Right cardiac atrium (tissue), 5 donors: ENCODE data around the gene MZB1. TPM values are rescaled to one million over a fixed set of nuclear protein-coding genes. Genes with fewer than 3 reads are reported as not detected.

Source experiments
- ATAC-seq, 2 donors: fragments of 200-7000 bp; cut with Tn5 transposase; one replicate each; pipeline versions ENCODE4 v1.8.0 to v1.9.1; 2020; ENCODE audit warnings: moderate library complexity in 2 of 2, mild to moderate bottlenecking in 1 of 2
- DNase-seq, 3 donors: peaks; one replicate each; pipeline ENCODE4 v3.0.0-alpha.2; 2020
- H3K27ac ChIP-seq: one replicate; pipeline ENCODE4 v1.5.1; 2013; ENCODE audit warnings: mild to moderate bottlenecking, low read length, control low read depth, moderate library complexity
- H3K27me3 ChIP-seq: one replicate; pipeline ENCODE4 v1.6.1; 2013; ENCODE audit not compliant: control insufficient read depth, insufficient read depth
- H3K4me1 ChIP-seq: one replicate; pipeline ENCODE4 v1.6.1; 2013; ENCODE audit warnings: low read length; ENCODE audit not compliant: control insufficient read depth, insufficient read depth
- H3K4me3 ChIP-seq: one replicate; pipeline ENCODE4 v1.5.1; 2013; ENCODE audit warnings: low read length, control low read depth
- H3K9me3 ChIP-seq: one replicate; pipeline ENCODE4 v1.6.1; 2013; ENCODE audit warnings: low read length; ENCODE audit not compliant: control insufficient read depth
- WGBS: extraction: QIAGEN DNeasy Blood & Tissue Kit; methylation state at CpG from one replicate; pipeline ENCODE4 v1.1.7; 2013; 5-methylcytosine and 5-hydroxymethylcytosine counted together
- intact Hi-C, 4 donors: fragments of 100-400 bp; cut with DNase I; formaldehyde crosslinking; loops; one replicate each; pipeline versions ENCODE4 v1.11.0 to v1.14.0; 2022 to 2023
- polyA plus RNA-seq: library from polyadenylated mRNA; stranded (reverse); fragments of 200-250 nt; gene quantifications from one replicate; pipeline ENCODE4 v1.2.3, GENCODE V29; 2013
- total RNA-seq, 4 donors: library from RNA; stranded (reverse); fragmentation: NEBNext Ultra II Directional; extraction: Animal tissue kit (Norgen Biotek cat#: 25700); gene quantifications; one replicate each; pipeline ENCODE4 v1.2.1, GENCODE V29; 2021
- donor health status: healthy with polysubstance abuse.
- donor health status: DM: no; HTN: yes; CAD: no.
- donor health status: DM: no; HTN: no; CAD: no.
- donor health status: DM: no; HTN: yes; CAD: no; lungs with severe emphysema.
- donor health status: DM: yes; HTN: yes; CAD: no.

Gene MZB1
- total and polyA plus RNA-seq, 5 donors, result 0.38 to 1.8 (median 0.99) TPM

GRCh38 chr5:139419226-139420192 is 29.8 kb upstream of the MZB1 start:
- Histone ChIP-seq H3K27ac (peak overlapping the region; percentile 91), H3K4me3 (no peak overlapping the region), H3K9me3 (no peaks in the 10 kb centered on the region), H3K4me1 (peaks cover 12% of the 10 kb centered on the region), H3K27me3 (no peaks in the 10 kb centered on the region)
- DNase-seq, result no peak
- intact Hi-C loops, result loop anchor here in 3 of 4 donors (5.0 to 10.0 kb wide), 3 partner anchors 93 to 345 kb away; no protein-coding TSS in a partner anchor
- peak; percentile 38 to 46 for ATAC-seq
- 53% methylated on average over 9 of the region's 9 CpGs for WGBS

GRCh38 chr5:139418793-139419192 is 29.1 kb upstream of the MZB1 start:
- intact Hi-C loops, result loop anchor here in 1 of 4 donors (10.0 kb wide), 1 partner anchor 346 kb away; no protein-coding TSS in a partner anchor
- DNase-seq (no peak), ATAC-seq (peak; percentile 55 to 64)
- Histone ChIP-seq H3K27me3 (no peaks in the 10 kb centered on the region), H3K4me3 (no peak overlapping the region), H3K4me1 (peaks cover 12% of the 10 kb centered on the region), H3K9me3 (no peaks in the 10 kb centered on the region), H3K27ac (peak overlapping the region; percentile 90)
- 69% methylated on average over 1 of the region's 1 CpG for WGBS

- no peak overlapping the region for H3K27ac ChIP-seq
- H3K4me1 ChIP-seq, result peaks cover 12% of the 10 kb centered on the region
- intact Hi-C loops, result loop anchor here in 1 of 4 donors (10.0 kb wide), 1 partner anchor 348 kb away; no protein-coding TSS in a partner anchor
- H3K4me3 ChIP-seq, result no peak overlapping the region
- H3K9me3 ChIP-seq, result no peaks in the 10 kb centered on the region
- 44% methylated on average over 4 of the region's 4 CpGs for WGBS
- H3K27me3 ChIP-seq, result no peaks in the 10 kb centered on the region
- DNase-seq, result peak in 2 of 3 donors; percentile 44 to 69
- ATAC-seq, result peak; percentile 63 to 66
These were observed 27.5 kb upstream of the MZB1 start for GRCh38 chr5:139417214-139417613.

- intact Hi-C loops, result loop anchor here in 1 of 4 donors (10.0 kb wide), 1 partner anchor 348 kb away; no protein-coding TSS in a partner anchor
- WGBS, result 73% methylated on average over 9 of the region's 9 CpGs
- no peaks in the 10 kb centered on the region for H3K27me3 ChIP-seq
- no peak for DNase-seq
- no peaks in the 10 kb centered on the region for H3K9me3 ChIP-seq
- peak; percentile 3 to 8 for ATAC-seq
- H3K27ac ChIP-seq, result peak overlapping the region; percentile 64
- H3K4me3 ChIP-seq, result no peak overlapping the region
- peaks cover 12% of the 10 kb centered on the region for H3K4me1 ChIP-seq
These were observed 26.9 kb upstream of the MZB1 start for GRCh38 chr5:139416651-139417050.

GRCh38 chr5:139415869-139416268 is 26.2 kb upstream of the MZB1 start:
- intact Hi-C loops, result loop anchor here in 1 of 4 donors (2.0 to 10.0 kb wide), 2 partner anchors 23 to 349 kb away; no protein-coding TSS in a partner anchor

GRCh38 chr5:139415221-139415861 is 25.6 kb upstream of the MZB1 start:
- no peaks in the 10 kb centered on the region for H3K27me3 ChIP-seq
- H3K4me1 ChIP-seq, result peaks cover 12% of the 10 kb centered on the region
- no peak overlapping the region for H3K4me3 ChIP-seq
- intact Hi-C loops, result loop anchor here in 1 of 4 donors (2.0 to 10.0 kb wide), 2 partner anchors 23 to 349 kb away; no protein-coding TSS in a partner anchor
- ATAC-seq, result peak; percentile 45 to 57
- peak overlapping the region; percentile 73 for H3K27ac ChIP-seq
- 41% methylated on average over 8 of the region's 8 CpGs for WGBS
- peak in 2 of 3 donors; percentile 71 to 80 for DNase-seq
- no peaks in the 10 kb centered on the region for H3K9me3 ChIP-seq

More at GRCh38 chr5:139415869-139416268, 26.2 kb upstream of the MZB1 start:
- Histone ChIP-seq H3K27me3 (no peaks in the 10 kb centered on the region), H3K4me1 (peaks cover 12% of the 10 kb centered on the region), H3K4me3 (no peak overlapping the region), H3K27ac (peak overlapping the region; percentile 84), H3K9me3 (no peaks in the 10 kb centered on the region)
- DNase-seq, result no peak
- ATAC-seq, result no peak

GRCh38 chr5:139414581-139415130 is 24.9 kb upstream of the MZB1 start:
- Histone ChIP-seq H3K4me3 (no peak overlapping the region), H3K27ac (peak overlapping the region; percentile 97), H3K4me1 (peaks cover 12% of the 10 kb centered on the region), H3K27me3 (no peaks in the 10 kb centered on the region), H3K9me3 (no peaks in the 10 kb centered on the region)
- DNase-seq (no peak), ATAC-seq (peak in 1 of 2 donors; percentile 20)
- WGBS, result 50% methylated on average over 9 of the region's 9 CpGs
- intact Hi-C loops, result loop anchor here in 1 of 4 donors (2.0 to 10.0 kb wide), 2 partner anchors 22 to 350 kb away; no protein-coding TSS in a partner anchor

- peaks cover 9% of the 10 kb centered on the region for H3K4me1 ChIP-seq
- no peaks in the 10 kb centered on the region for H3K27me3 ChIP-seq
- peak overlapping the region; percentile 5 for H3K27ac ChIP-seq
- no peak overlapping the region for H3K4me3 ChIP-seq
- DNase-seq (no peak), ATAC-seq (no peak)
- 65% methylated on average over 6 of the region's 6 CpGs for WGBS
- H3K9me3 ChIP-seq, result no peaks in the 10 kb centered on the region
- intact Hi-C loops, result loop anchor here in 1 of 4 donors (2.0 to 10.0 kb wide), 2 partner anchors 21 to 351 kb away; no protein-coding TSS in a partner anchor
These were observed 24.2 kb upstream of the MZB1 start for GRCh38 chr5:139413963-139414362.

GRCh38 chr5:139413153-139413552 is 23.4 kb upstream of the MZB1 start:
- intact Hi-C loops, result loop anchor here in 1 of 4 donors (10.0 kb wide), 1 partner anchor 352 kb away; no protein-coding TSS in a partner anchor
- ATAC-seq (no peak), DNase-seq (no peak)
- H3K4me3 ChIP-seq, result no peak overlapping the region
- no peaks in the 10 kb centered on the region for H3K9me3 ChIP-seq
- no peak overlapping the region for H3K27ac ChIP-seq
- 95% methylated on average over 6 of the region's 6 CpGs for WGBS
- peaks cover 9% of the 10 kb centered on the region for H3K4me1 ChIP-seq
- no peaks in the 10 kb centered on the region for H3K27me3 ChIP-seq

- H3K4me1 ChIP-seq, result peaks cover 5% of the 10 kb centered on the region
- no peaks in the 10 kb centered on the region for H3K27me3 ChIP-seq
- intact Hi-C loops, result loop anchor here in 1 of 4 donors (10.0 kb wide), 1 partner anchor 354 kb away; no protein-coding TSS in a partner anchor
- H3K4me3 ChIP-seq, result no peak overlapping the region
- no peak overlapping the region for H3K27ac ChIP-seq
- ATAC-seq (no peak), DNase-seq (no peak)
- H3K9me3 ChIP-seq, result no peaks in the 10 kb centered on the region
- WGBS, result 80% methylated on average over 17 of the region's 17 CpGs
These were observed 21.5 kb upstream of the MZB1 start for GRCh38 chr5:139410993-139411828.
